Hippocampal formation (tissue), 2 donors: Measurements from ENCODE around the gene ZNF300.
"Not testable (repeated sequence)": the region's sequence is repeated elsewhere in the genome, so short reads cannot be mapped to it uniquely, and the experiment has no call there.

ENCODE experiments used
- DNase-seq, 2 donors: peaks; one replicate each; lab custom pipeline; 2025; lab: John Stamatoyannopoulos, UW

Gene ZNF300

DNA sequence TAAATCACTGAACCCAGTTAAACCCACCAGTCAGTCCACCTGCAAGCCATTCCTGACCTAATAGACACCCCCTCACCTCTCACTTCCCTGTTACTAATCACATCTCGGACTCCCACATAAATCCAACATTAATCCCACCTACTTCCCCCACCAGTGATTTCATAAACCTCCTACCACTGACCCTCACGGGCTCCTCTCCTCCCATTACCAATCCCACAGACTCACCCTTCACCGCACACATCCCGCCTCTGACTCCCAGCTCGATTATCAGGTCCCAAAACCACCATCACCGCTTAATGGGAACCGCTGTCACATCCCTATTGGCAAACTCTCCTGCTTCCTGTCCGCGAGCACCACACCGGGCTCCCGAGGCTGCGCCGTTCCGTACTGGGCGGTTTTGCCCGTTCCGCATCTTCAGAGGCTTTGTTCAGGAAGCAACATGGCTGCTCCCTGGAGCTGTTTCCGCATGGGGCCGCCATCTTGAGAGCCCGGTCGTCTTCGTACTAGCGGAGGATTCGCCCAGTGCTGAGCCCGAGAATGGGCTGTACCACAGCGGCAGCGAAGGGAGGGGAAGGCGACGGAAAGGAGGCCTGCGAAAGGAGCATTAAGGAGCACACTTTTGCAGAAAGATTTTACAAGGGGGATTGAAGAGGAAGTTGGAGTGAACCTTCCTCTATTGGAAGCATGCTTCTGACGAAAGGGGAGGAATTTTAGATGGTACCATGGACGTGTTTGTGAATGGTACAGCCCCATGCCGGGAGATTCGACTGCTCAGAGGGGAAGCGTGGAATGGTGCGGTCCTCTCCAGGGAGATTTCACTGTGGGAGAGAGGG, at the start of gene ZNF300:
Gene ZNF300 (minus strand): TSS at position 502 of the 833 bp plus-strand sequence. CDS start 1,825 bp downstream, outside the sequence.
- peak; percentile 83 to 86 for DNase-seq

- no peak for DNase-seq
Measured at GRCh38 chr5:150948539-150948938, 43.8 kb upstream of the ZNF300 start.

DNA sequence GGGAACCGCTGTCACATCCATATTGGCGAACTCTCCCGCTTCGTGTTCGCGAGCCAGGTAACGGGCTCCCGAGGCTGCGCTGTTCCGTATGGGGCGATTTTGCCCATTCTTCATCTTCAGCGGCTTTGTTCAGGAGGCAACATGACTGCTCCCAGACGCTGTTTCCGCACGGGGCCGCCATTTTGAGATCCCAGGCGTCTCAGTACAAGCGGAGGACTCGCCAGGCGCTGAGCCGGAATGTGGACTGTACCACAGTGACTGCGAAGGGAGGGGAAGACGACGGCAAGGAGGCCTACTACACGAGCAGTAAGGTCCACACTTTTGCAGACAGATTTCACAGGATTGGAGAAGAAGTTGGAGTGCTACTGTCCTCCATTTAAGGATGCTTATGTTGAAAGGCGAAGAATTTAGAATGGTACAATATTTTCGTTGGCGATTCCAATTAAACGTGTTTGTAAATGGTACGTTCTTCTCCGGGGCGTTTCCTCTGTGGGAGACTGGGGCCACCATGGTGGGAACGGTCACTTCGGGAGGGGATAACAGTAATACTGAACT, 41.6 kb upstream of the ZNF300 start:
- peak; percentile 78 to 84 for DNase-seq

GRCh38 chr5:150945947-150946346, 41.2 kb upstream of the ZNF300 start:
- DNase-seq, result no peak

DNA sequence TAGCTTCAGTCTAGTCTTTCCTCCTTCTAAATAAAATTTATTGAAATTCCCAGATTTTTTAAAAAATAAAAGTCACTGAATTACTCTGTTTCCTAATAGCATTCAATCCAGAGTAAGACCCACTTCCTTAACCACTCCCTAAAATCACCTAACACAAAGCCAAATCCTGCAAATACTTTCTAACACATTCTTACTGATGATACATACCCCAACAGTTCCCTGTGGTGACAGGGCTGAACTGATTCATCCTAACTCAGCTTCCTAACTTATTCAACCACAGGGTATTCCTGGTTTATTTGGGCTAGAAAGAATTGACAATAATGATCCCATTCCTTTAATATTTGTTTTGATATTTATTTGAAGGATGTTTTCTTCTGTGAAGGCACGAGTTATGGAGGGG, 40.7 kb upstream of the ZNF300 start:
- no peak for DNase-seq

GRCh38 chr5:150931368-150931965, 26.7 kb upstream of the ZNF300 start:
- DNase-seq, result no peak

DNA sequence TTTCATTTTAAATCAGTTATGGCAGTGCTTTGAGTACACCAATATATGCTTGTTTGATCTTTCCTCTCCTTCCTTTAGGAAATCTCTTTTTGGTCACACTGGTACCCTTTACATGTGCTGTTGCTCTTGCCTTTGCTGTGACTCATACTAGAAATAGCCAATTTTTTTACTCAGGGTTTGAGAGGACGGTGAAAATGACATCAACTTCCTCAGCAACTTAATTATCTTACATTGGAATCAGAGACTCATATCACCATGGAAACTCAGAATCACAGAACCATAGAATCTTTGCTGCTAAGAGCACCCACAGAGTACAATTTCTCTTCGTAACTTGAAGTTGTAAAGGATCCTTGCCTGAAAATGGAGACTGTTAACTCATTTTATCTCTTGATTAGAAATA, 13.8 kb upstream of the ZNF300 start:
- no peak for DNase-seq

GRCh38 chr5:150912312-150912814, 7.6 kb upstream of the ZNF300 start:
- DNase-seq, result no peak

GRCh38 chr5:150905312-150905683, 518 bp upstream of the ZNF300 start:
- DNase-seq, result no peak

GRCh38 chr5:150901446-150901845, 3.3 kb downstream of the ZNF300 start:
- no peak for DNase-seq

GRCh38 chr5:150895431-150896428, 9.1 kb downstream of the ZNF300 start:
- DNase-seq, result no peak

- DNase-seq, result no peak
Measured at GRCh38 chr5:150879358-150879757, 25.4 kb downstream of the ZNF300 start.

- DNase-seq, result no peak
Measured at GRCh38 chr5:150862070-150862469, 42.7 kb downstream of the ZNF300 start.

GRCh38 chr5:150860246-150860821, 44.4 kb downstream of the ZNF300 start:
- no peak for DNase-seq

GRCh38 chr5:150856700-150857099, 48.1 kb downstream of the ZNF300 start:
- DNase-seq, result not testable (repeated sequence)

- no peak for DNase-seq
Measured at GRCh38 chr5:150853561-150853960, 51.2 kb downstream of the ZNF300 start.

DNA sequence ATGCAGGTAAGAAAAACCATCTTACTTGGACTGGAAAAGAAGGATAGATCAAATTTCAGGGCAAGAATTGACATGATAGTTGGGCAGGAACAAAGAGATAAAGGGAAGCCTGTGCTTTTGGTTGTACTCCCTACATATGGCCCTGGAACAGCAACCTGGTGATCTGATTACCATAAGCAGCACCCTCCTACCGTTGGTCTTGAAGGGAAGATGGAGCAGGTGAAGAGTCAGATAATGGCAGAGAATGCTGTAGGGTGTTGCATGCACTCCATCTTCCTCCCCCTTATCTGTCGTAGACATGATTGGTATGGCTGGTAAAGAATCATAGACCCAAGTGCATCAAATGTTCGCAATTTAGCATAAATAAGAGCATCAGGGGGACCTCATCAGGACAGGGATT, 53.7 kb downstream of the ZNF300 start:
- DNase-seq, result no peak

GRCh38 chr5:150848271-150848670, 56.5 kb downstream of the ZNF300 start:
- no peak for DNase-seq

DNA sequence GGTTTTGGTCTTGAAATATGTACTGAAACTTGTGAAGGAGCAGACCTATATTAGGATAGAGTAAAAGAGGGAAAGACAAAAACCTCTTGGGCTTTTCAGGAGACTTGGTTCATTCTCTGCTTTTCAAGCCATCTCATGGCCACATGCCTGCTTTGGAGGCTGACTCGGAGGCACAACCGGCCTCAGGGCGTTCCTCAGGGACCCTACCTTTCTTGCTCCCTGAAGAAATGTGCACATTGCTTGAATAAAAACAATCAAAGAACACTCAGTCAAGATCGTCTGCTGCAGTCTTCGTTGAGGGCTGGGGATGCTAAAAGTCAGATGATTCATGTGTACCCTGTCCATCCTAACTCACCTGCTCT, 57.5 kb downstream of the ZNF300 start:
- no peak for DNase-seq

DNA sequence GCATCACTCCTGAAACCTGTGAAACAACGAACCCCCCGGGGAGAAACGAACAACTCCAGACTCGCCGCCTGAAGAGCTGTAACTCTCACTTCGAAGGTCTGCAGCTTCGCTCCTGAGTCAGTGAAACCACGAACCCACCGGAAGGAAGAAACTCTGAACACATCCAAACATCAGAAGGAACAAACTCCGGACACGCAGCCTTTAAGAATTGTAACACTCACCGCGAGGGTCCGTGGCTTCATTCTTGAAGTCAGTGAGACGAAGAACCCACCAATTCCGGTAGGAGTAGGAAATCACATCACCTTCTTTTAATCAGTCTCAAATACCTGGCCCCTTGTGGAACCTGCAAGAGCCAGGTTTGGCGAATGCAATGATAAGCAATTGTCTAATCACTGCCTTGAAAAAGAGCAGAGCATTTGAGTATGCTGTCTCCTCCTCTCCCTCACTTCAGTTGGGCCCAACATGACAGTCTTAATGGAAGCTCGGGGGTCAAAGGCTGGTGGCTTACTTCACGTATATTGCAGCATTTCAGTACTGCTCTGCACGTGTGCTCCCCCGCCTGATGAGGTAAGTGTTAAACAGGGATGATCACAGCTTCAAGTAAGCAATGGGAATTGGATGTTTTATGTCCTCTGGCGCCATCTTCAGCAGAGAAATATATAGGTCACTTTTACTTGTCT, 58.0 kb downstream of the ZNF300 start:
- peak in 1 of 2 donors; percentile 74 for DNase-seq

DNA sequence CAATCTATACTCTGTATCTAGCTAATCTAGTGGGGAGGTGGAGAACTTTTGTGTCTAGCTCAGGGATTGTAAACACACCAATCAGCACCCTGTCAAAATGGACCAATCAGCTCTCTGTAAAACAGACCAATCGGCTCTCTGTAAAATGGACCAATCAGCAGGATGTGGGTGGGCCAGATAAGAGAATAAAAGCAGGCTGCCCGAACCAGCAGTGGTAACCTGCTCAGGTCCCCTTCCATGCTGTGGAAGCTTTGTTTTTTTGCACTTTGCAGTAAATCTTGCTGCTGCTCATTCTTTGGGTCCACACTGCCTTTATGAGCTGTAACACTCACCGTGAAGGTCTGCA, 58.5 kb downstream of the ZNF300 start, which contains the start of gene IRGM:
Gene IRGM (plus strand): TSS at position 214 of the 346 bp plus-strand sequence. CDS start 1,603 bp downstream, outside the sequence.
- not testable (repeated sequence) for DNase-seq
